ENCODE results near the gene FGF6.

Gene FGF6

GRCh38 chr12:4438834-4439596 lies 6.6 kb downstream of the FGF6 start:
- WGBS, 2 donors (ENCODE audit: extremely low coverage in 2 of 2, insufficient read length in 2 of 2, insufficient replicate concordance in 1 of 2), result 100% methylated on average over 1 of the region's 14 CpGs; no CpG with 5 or more reads in 1 of the 2 donors
- no peak overlapping the region for H3K18ac ChIP-seq (ENCODE audit: low read length)
- peaks cover 1 to 7% of the 10 kb centered on the region in 2 donors for H3K9me3 ChIP-seq (replicated peaks in 1 of 2; ENCODE audit: control insufficient read depth in 2 of 2, insufficient read depth in 1 of 2, low read depth in 1 of 2, low read length in 2 of 2)
- no peak overlapping the region for H3K4me2 ChIP-seq (ENCODE audit: insufficient read depth, low read length, poor library complexity, severe bottlenecking)
- H4K91ac ChIP-seq (ENCODE audit: low read depth, low read length, poor library complexity), result no peak overlapping the region
- no peak overlapping the region for H3K27ac ChIP-seq (replicated peaks; ENCODE audit: low read length)
- no peak for DNase-seq (ENCODE audit: low spot score)
- no peak overlapping the region for H2AFZ ChIP-seq (ENCODE audit: low read length)
- H2BK12ac ChIP-seq (ENCODE audit: low read length), result no peak overlapping the region
- no peaks in the 10 kb centered on the region for H3K27me3 ChIP-seq (ENCODE audit: control insufficient read depth in 3 of 3, insufficient read depth in 3 of 3, low read depth in 1 of 3, low read length in 3 of 3)
- H3K14ac ChIP-seq (ENCODE audit: low read length), result no peak overlapping the region
- no peak overlapping the region for H3K23ac ChIP-seq (ENCODE audit: low read depth, low read length, poor library complexity)
- H2BK5ac ChIP-seq (ENCODE audit: low read length), result no peak overlapping the region
- no peak overlapping the region for H3K4ac ChIP-seq (ENCODE audit: low read length)
- no peaks in the 10 kb centered on the region for H3K79me1 ChIP-seq (ENCODE audit: low read depth, low read length)
- H2BK15ac ChIP-seq (ENCODE audit: low read length), result no peak overlapping the region
- H3K9ac ChIP-seq (ENCODE audit: low read depth, low read length, poor library complexity), result no peak overlapping the region
- no peak overlapping the region for H2BK120ac ChIP-seq (ENCODE audit: low read depth, low read length)
- H3K4me1 ChIP-seq (ENCODE audit: control insufficient read depth in 2 of 2, insufficient read depth in 1 of 2, low read depth in 1 of 2, low read length in 2 of 2), result peaks cover 17 to 23% of the 10 kb centered on the region in 2 donors
- no peak overlapping the region for H4K8ac ChIP-seq (ENCODE audit: low read depth, low read length)
- no peaks in the 10 kb centered on the region for H3K36me3 ChIP-seq (replicated peaks in 1 of 2; ENCODE audit: control insufficient read depth in 2 of 2, insufficient read depth in 2 of 2, low read length in 2 of 2)
- no peak overlapping the region for H2AK5ac ChIP-seq (ENCODE audit: low read depth, low read length)
- no peak overlapping the region for H3K4me3 ChIP-seq (ENCODE audit: low read length in 2 of 2)

GRCh38 chr12:4435537-4435936 lies 10.1 kb downstream of the FGF6 start:
- Histone ChIP-seq H3K36me3 (replicated peaks in 1 of 2; ENCODE audit: control insufficient read depth in 2 of 2, insufficient read depth in 2 of 2, low read length in 2 of 2) (no peaks in the 10 kb centered on the region), H3K9me3 (replicated peaks in 1 of 2; ENCODE audit: control insufficient read depth in 2 of 2, insufficient read depth in 1 of 2, low read depth in 1 of 2, low read length in 2 of 2) (peaks cover 1 to 7% of the 10 kb centered on the region in 2 donors), H2BK12ac (ENCODE audit: low read length) (no peak overlapping the region), H4K8ac (ENCODE audit: low read depth, low read length) (no peak overlapping the region), H3K4me2 (ENCODE audit: insufficient read depth, low read length, poor library complexity, severe bottlenecking) (no peak overlapping the region), H2BK15ac (ENCODE audit: low read length) (no peak overlapping the region), H3K79me1 (ENCODE audit: low read depth, low read length) (no peaks in the 10 kb centered on the region), H3K27me3 (ENCODE audit: control insufficient read depth in 3 of 3, insufficient read depth in 3 of 3, low read depth in 1 of 3, low read length in 3 of 3) (peaks cover 0 to 3% (median 0%) of the 10 kb centered on the region in 3 experiments), H3K9ac (ENCODE audit: low read depth, low read length, poor library complexity) (no peak overlapping the region), H4K91ac (ENCODE audit: low read depth, low read length, poor library complexity) (no peak overlapping the region), H3K23ac (ENCODE audit: low read depth, low read length, poor library complexity) (no peak overlapping the region), H3K14ac (ENCODE audit: low read length) (no peak overlapping the region), H3K4ac (ENCODE audit: low read length) (no peak overlapping the region), H3K18ac (ENCODE audit: low read length) (no peak overlapping the region), H3K4me3 (ENCODE audit: low read length in 2 of 2) (no peak overlapping the region), H2BK120ac (ENCODE audit: low read depth, low read length) (no peak overlapping the region), H2BK5ac (ENCODE audit: low read length) (no peak overlapping the region), H3K4me1 (ENCODE audit: control insufficient read depth in 2 of 2, insufficient read depth in 1 of 2, low read depth in 1 of 2, low read length in 2 of 2) (peaks cover 11 to 20% of the 10 kb centered on the region in 2 donors), H2AFZ (ENCODE audit: low read length) (peak overlapping the region; percentile 75), H2AK5ac (ENCODE audit: low read depth, low read length) (no peak overlapping the region), H3K27ac (replicated peaks; ENCODE audit: low read length) (no peak overlapping the region)
- DNase-seq (ENCODE audit: low spot score), result no peak
- no CpG with 5 or more reads among the region's 6 CpGs for WGBS, 2 donors (ENCODE audit: extremely low coverage in 2 of 2, insufficient read length in 2 of 2, insufficient replicate concordance in 1 of 2)

GRCh38 chr12:4434706-4435425 lies 10.7 kb downstream of the FGF6 start:
- Histone ChIP-seq H3K9ac (ENCODE audit: low read depth, low read length, poor library complexity) (no peak overlapping the region), H3K9me3 (replicated peaks in 1 of 2; ENCODE audit: control insufficient read depth in 2 of 2, insufficient read depth in 1 of 2, low read depth in 1 of 2, low read length in 2 of 2) (peaks cover 1 to 7% of the 10 kb centered on the region in 2 donors), H3K18ac (ENCODE audit: low read length) (no peak overlapping the region), H2AFZ (ENCODE audit: low read length) (peak overlapping the region; percentile 75), H2BK120ac (ENCODE audit: low read depth, low read length) (no peak overlapping the region), H4K8ac (ENCODE audit: low read depth, low read length) (no peak overlapping the region), H3K14ac (ENCODE audit: low read length) (no peak overlapping the region), H2AK5ac (ENCODE audit: low read depth, low read length) (no peak overlapping the region), H3K27me3 (ENCODE audit: control insufficient read depth in 3 of 3, insufficient read depth in 3 of 3, low read depth in 1 of 3, low read length in 3 of 3) (peaks cover 0 to 3% (median 0%) of the 10 kb centered on the region in 3 experiments), H4K91ac (ENCODE audit: low read depth, low read length, poor library complexity) (no peak overlapping the region), H3K36me3 (replicated peaks in 1 of 2; ENCODE audit: control insufficient read depth in 2 of 2, insufficient read depth in 2 of 2, low read length in 2 of 2) (no peaks in the 10 kb centered on the region), H3K23ac (ENCODE audit: low read depth, low read length, poor library complexity) (no peak overlapping the region), H2BK5ac (ENCODE audit: low read length) (no peak overlapping the region), H3K79me1 (ENCODE audit: low read depth, low read length) (no peaks in the 10 kb centered on the region), H3K27ac (replicated peaks; ENCODE audit: low read length) (no peak overlapping the region), H3K4me3 (ENCODE audit: low read length in 2 of 2) (no peak overlapping the region), H3K4me2 (ENCODE audit: insufficient read depth, low read length, poor library complexity, severe bottlenecking) (no peak overlapping the region), H3K4me1 (ENCODE audit: control insufficient read depth in 2 of 2, insufficient read depth in 1 of 2, low read depth in 1 of 2, low read length in 2 of 2) (peaks cover 9 to 14% of the 10 kb centered on the region in 2 donors), H2BK12ac (ENCODE audit: low read length) (no peak overlapping the region), H3K4ac (ENCODE audit: low read length) (no peak overlapping the region), H2BK15ac (ENCODE audit: low read length) (no peak overlapping the region)
- no peak for DNase-seq (ENCODE audit: low spot score)
- WGBS, 2 donors (ENCODE audit: extremely low coverage in 2 of 2, insufficient read length in 2 of 2, insufficient replicate concordance in 1 of 2), result no CpG with 5 or more reads among the region's 8 CpGs

DNA sequence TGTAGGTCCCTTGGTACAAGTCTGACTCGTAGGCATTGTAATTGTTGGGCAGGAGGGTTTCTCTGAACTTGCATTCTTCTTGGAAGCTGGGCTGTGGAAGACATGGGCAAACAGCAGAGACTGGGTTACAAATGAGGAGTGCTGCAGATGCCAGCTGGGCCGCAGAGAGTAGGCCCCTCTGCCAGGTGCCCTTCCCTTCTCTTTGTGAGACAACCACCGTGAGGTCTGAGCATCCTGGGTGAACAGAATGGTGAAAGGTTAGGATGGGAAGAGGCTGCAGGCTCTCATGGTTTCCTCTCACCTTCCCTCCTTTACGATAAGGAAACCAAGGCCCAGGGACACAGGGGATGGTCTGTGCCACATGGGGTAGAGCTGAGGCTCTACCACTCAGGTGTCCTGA lies 11.3 kb downstream of the FGF6 start:
- no CpG with 5 or more reads among the region's 4 CpGs for WGBS, 2 donors (ENCODE audit: extremely low coverage in 2 of 2, insufficient read length in 2 of 2, insufficient replicate concordance in 1 of 2)
- peaks cover 9 to 14% of the 10 kb centered on the region in 2 donors for H3K4me1 ChIP-seq (ENCODE audit: control insufficient read depth in 2 of 2, insufficient read depth in 1 of 2, low read depth in 1 of 2, low read length in 2 of 2)
- no peak overlapping the region for H4K91ac ChIP-seq (ENCODE audit: low read depth, low read length, poor library complexity)
- H3K4ac ChIP-seq (ENCODE audit: low read length), result no peak overlapping the region
- H2BK120ac ChIP-seq (ENCODE audit: low read depth, low read length), result no peak overlapping the region
- no peak overlapping the region for H3K9ac ChIP-seq (ENCODE audit: low read depth, low read length, poor library complexity)
- no peaks in the 10 kb centered on the region for H3K79me1 ChIP-seq (ENCODE audit: low read depth, low read length)
- H3K18ac ChIP-seq (ENCODE audit: low read length), result peak overlapping the region; percentile 29
- no peak overlapping the region for H3K4me3 ChIP-seq (ENCODE audit: low read length in 2 of 2)
- H2BK5ac ChIP-seq (ENCODE audit: low read length), result no peak overlapping the region
- no peak overlapping the region for H3K14ac ChIP-seq (ENCODE audit: low read length)
- H2AFZ ChIP-seq (ENCODE audit: low read length), result no peak overlapping the region
- no peak for DNase-seq (ENCODE audit: low spot score)
- no peak overlapping the region for H2AK5ac ChIP-seq (ENCODE audit: low read depth, low read length)
- no peak overlapping the region for H3K27ac ChIP-seq (replicated peaks; ENCODE audit: low read length)
- no peak overlapping the region for H2BK12ac ChIP-seq (ENCODE audit: low read length)
- H4K8ac ChIP-seq (ENCODE audit: low read depth, low read length), result no peak overlapping the region
- H2BK15ac ChIP-seq (ENCODE audit: low read length), result no peak overlapping the region
- H3K4me2 ChIP-seq (ENCODE audit: insufficient read depth, low read length, poor library complexity, severe bottlenecking), result no peak overlapping the region
- peaks cover 0 to 3% (median 0%) of the 10 kb centered on the region in 3 experiments for H3K27me3 ChIP-seq (ENCODE audit: control insufficient read depth in 3 of 3, insufficient read depth in 3 of 3, low read depth in 1 of 3, low read length in 3 of 3)
- H3K36me3 ChIP-seq (replicated peaks in 1 of 2; ENCODE audit: control insufficient read depth in 2 of 2, insufficient read depth in 2 of 2, low read length in 2 of 2), result no peaks in the 10 kb centered on the region
- no peak overlapping the region for H3K23ac ChIP-seq (ENCODE audit: low read depth, low read length, poor library complexity)
- H3K9me3 ChIP-seq (replicated peaks in 1 of 2; ENCODE audit: control insufficient read depth in 2 of 2, insufficient read depth in 1 of 2, low read depth in 1 of 2, low read length in 2 of 2), result peaks cover 1 to 7% of the 10 kb centered on the region in 2 donors

All from neuronal stem cell (in vitro differentiated cells).